Medulla oblongata (tissue), 1 donor: ENCODE measurements around the gene TAF10.

ENCODE experiments used
- DNase-seq: peaks from one replicate; pipeline ENCODE4 v3.0.0-alpha.2; 2015; ENCODE audit errors: extremely low spot score

The TAF10 gene

DNA sequence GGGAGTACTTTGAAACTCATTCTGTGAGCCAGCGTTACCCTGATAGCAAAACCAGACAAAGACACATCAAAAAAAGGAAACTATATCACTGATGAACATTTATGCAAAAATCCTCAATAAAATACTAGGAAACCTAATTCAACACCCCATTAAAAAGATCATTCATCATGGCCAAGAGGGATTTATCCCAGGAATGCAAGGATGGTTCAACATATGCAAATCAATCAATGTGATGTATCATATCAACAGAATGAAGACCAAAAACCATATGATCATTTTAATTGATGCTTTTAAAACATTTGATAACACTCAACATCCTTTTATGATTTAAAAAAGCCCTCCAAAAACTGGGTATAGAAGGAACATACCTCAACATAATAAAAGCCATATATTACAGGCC is 28.4 kb downstream of the TAF10 start:
- DNase-seq: no peak

DNA sequence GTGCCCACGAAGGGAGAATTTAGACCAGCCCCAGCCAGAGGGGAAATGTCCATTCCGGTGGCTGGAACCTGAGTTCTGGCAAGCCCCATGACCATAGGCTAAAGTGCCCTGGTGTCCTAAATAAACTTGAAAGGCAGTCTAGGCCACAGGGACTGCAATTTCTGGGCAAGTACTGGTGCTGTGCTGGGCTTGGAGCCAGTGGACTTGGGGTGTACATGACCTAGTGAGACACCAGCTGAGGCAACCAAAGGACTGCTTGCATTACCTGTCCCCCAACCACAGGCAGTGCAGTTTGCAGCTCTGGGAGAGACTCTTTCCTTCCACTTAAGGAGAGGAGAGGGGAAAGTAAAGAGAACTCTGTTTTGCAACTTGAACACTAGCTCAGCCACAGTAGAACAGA is 32.3 kb downstream of the TAF10 start:
- no peak for DNase-seq

DNA sequence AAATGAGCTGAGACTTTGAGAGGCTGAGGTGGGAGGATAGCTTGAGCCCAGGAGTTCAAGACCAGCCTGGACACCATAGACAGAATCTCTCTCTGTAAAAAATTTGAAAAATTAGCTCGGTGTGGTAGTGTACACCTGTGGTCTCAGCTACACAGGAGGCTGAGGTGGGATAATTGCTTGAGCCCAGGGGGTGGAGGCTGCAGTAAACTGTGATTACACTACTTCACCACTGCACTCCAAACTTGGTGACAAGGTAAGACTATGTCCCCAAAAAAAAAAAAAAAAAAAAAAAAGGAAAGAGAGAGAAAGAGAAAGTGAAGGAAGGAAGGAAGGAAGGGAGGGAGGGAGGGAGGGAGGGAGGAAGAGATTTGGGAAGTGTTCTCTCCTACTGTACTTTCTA is 33.9 kb downstream of the TAF10 start:
- no peak for DNase-seq

GRCh38 chr11:6576471-6577373 is 35.3 kb downstream of the TAF10 start:
- DNase-seq: peak; percentile 98

DNA sequence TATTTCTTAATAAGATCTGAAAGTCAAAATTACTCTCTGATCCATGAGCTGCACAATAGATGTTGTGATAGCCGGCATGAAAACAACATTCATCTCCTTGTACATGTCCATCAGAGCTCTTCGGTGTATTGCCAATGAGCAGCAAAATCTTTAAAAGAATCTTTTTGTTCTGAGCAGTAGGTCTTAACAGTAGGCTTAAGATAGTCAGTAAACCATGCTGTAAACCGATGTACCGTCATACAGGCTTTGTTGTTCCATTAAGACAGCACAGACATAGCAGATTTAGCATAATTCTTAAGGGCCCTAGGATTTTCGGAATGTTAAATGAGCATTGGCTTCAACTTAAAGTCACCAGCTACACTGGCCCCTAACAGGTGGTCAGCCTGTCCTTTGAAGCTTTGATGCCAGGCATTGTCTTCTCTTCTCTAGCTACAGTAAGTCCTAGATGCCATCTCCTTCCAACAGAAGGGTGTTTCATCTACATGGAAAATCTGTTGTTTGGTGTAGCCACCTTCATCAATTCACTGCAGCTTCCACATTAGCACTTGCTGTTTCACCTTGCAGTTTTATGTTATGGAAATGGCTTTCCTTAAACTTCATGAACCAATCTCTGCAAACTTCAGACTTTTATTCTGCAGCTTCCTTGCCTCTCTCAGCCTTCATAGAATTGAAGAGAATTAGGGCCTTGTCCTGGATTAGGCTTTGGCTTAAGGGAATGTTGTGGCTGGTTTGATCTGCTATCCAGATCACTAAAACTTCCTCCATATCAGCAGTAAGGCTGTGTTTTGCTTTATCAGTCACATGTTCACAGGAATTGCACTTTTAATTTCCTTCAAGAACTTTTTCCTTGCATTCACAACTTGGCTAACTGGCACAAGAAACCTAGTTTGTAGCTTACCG is 37.0 kb downstream of the TAF10 start:
- peak; percentile 26 for DNase-seq

DNA sequence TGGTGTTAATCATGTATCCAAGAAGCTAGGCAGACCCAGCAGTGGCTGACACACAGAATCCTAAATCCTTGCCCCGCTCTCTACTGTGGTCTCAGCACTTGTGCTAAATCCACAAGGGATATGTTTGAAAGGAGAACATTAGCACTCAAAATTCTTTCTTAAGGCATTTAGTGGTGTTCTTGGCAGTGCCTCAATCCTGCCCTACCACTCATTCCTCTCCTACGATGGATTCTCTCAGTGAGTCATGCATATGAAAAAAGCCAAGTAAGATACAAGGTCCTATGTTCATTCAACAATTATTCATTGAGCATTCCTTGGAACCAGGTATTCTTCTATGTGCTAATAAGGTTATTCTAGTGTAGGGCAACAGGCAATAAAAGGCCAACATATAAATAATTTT is 39.8 kb downstream of the TAF10 start:
- DNase-seq: no peak

DNA sequence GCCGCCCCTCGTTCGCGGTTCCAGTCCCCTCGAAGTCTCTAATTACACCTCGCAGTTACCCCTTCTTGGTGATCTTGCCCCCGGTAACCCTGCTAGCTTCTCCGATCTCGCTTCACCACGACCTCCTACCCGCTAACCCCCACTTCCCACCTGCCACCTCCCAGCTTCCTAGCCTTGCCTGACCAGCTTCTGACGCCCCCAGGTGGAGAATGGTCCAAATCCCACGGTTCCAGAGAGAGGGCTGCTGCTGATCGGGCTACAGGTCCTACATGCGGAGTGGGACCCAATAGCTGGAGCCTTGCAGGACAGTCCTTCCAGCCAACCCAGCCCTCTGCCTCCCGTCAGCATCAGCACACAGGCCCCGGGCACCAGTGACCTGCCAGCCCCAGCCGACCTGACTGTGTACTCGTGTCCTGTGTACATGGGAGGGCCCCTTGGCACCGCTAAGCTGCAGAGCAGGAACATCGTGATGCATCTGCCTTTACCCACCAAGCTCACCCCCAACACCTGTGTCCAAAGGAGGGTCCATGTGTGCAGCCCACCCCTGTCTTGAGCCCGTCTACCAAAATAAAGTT is 40.5 kb downstream of the TAF10 start:
- no peak for DNase-seq

- DNase-seq: no peak
Observed at GRCh38 chr11:6570691-6571427, 41.2 kb downstream of the TAF10 start.

GRCh38 chr11:6569706-6570105 is 42.3 kb downstream of the TAF10 start:
- no peak for DNase-seq

- peak; percentile 47 for DNase-seq
Observed at GRCh38 chr11:6568191-6568918, 43.7 kb downstream of the TAF10 start.

GRCh38 chr11:6567371-6567745 is 44.7 kb downstream of the TAF10 start:
- peak; percentile 14 for DNase-seq

GRCh38 chr11:6566704-6567370 is 45.2 kb downstream of the TAF10 start:
- DNase-seq: peak; percentile 33

DNA sequence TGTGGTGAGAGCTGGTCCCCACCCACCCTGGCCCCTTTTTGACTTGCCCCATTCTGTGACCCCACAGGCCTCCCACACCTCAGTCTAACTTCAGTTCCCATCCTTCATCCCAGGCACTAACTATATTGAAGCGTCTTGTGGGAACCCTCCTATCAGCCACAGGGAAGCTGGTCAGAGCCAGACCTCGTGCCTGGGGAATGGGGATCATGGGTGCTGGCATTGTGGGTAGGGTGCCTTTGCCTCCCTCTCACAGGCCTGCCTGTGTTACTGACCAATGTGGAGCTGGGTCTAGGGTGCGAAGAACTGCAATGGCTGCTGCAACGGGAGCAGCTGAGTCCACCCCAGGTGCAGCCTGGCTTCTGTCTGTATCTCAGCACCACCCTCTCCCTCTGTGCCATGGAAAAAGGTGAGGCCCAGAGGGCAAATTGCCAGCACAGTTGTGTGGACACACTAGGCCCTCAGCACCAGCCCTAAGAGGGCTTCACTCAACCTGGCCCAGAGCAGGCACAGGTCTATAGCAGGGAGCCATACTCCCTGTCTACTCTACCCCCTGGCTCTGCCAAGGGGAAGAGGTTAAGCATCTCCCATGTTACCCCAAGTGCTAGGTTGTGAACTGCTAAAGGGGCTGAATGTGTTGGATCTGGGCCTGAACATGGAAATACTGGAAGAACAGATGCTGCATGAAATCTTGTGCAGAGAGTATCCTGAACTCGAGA is 45.9 kb downstream of the TAF10 start:
- no peak for DNase-seq

- DNase-seq: no peak
Observed at GRCh38 chr11:6565325-6565724, 46.7 kb downstream of the TAF10 start.

GRCh38 chr11:6563667-6564066 is 48.3 kb downstream of the TAF10 start:
- no peak for DNase-seq

GRCh38 chr11:6563121-6563619 is 48.8 kb downstream of the TAF10 start:
- DNase-seq: no peak

- no peak for DNase-seq
Observed at GRCh38 chr11:6561288-6561687, 50.7 kb downstream of the TAF10 start.
